Panc1 (cell line): ENCODE data around the gene CFHR5.

ENCODE experiments used
- TF ChIP-seq, protein P1 (sequence below): fragments of 450-650 bp; IDR thresholded peaks from 2 replicates; pipeline ENCODE4 v1.5.1; 2017; ENCODE audit warnings: mild to moderate bottlenecking
- TF ChIP-seq, protein P2 (sequence below), 2 experiments: IDR thresholded peaks; 2 replicates each; pipeline ENCODE4 v1.6.1; 2011 to 2012; ENCODE audit warnings: low read depth in 2 of 2, control low read depth in 1 of 2, low read length in 1 of 2, mild to moderate bottlenecking in 1 of 2, moderate library complexity in 1 of 2; ENCODE audit not compliant: insufficient read depth in 1 of 2

DNA sequence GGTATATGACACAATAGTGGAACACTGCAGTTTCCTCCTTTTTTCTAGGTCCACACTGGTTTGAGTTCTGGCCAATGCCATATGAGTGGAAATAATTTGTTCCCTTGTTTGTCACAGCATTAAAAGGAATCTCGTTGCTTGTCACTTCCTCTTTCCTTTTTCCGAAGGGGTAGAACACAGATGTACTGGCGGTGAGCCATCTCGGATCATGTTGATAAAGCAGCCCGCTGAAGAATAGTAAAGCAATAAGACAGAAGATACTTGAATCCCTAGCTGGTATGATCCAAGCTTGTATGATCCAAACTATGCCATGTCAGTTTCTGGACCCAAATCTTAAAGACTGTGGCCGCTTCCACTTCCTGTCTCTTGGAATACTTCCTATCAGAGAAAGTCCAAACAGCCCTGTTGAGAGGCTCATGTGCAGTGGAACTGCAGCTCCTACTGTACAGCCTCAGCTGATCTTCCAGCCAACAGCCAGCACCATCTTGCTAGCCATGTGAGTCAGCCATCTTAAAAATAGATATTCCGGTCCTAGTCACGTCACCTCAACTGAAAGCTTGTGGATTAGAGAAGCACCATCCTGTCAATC lies 40.3 kb downstream of the CFHR5 start:
- TF ChIP-seq, protein P1, sequence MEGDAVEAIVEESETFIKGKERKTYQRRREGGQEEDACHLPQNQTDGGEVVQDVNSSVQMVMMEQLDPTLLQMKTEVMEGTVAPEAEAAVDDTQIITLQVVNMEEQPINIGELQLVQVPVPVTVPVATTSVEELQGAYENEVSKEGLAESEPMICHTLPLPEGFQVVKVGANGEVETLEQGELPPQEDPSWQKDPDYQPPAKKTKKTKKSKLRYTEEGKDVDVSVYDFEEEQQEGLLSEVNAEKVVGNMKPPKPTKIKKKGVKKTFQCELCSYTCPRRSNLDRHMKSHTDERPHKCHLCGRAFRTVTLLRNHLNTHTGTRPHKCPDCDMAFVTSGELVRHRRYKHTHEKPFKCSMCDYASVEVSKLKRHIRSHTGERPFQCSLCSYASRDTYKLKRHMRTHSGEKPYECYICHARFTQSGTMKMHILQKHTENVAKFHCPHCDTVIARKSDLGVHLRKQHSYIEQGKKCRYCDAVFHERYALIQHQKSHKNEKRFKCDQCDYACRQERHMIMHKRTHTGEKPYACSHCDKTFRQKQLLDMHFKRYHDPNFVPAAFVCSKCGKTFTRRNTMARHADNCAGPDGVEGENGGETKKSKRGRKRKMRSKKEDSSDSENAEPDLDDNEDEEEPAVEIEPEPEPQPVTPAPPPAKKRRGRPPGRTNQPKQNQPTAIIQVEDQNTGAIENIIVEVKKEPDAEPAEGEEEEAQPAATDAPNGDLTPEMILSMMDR, result no peak
- TF ChIP-seq, protein P2, sequence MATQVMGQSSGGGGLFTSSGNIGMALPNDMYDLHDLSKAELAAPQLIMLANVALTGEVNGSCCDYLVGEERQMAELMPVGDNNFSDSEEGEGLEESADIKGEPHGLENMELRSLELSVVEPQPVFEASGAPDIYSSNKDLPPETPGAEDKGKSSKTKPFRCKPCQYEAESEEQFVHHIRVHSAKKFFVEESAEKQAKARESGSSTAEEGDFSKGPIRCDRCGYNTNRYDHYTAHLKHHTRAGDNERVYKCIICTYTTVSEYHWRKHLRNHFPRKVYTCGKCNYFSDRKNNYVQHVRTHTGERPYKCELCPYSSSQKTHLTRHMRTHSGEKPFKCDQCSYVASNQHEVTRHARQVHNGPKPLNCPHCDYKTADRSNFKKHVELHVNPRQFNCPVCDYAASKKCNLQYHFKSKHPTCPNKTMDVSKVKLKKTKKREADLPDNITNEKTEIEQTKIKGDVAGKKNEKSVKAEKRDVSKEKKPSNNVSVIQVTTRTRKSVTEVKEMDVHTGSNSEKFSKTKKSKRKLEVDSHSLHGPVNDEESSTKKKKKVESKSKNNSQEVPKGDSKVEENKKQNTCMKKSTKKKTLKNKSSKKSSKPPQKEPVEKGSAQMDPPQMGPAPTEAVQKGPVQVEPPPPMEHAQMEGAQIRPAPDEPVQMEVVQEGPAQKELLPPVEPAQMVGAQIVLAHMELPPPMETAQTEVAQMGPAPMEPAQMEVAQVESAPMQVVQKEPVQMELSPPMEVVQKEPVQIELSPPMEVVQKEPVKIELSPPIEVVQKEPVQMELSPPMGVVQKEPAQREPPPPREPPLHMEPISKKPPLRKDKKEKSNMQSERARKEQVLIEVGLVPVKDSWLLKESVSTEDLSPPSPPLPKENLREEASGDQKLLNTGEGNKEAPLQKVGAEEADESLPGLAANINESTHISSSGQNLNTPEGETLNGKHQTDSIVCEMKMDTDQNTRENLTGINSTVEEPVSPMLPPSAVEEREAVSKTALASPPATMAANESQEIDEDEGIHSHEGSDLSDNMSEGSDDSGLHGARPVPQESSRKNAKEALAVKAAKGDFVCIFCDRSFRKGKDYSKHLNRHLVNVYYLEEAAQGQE (IDR thresholded peaks at IDR 0.05; ENCODE audit: insufficient read depth in 1 of 2, low read depth in 2 of 2, low read length in 1 of 2), result no peak
